Thyroid gland (tissue), 4 donors: ENCODE data around the gene SRRT.

Source experiments
- POLR2A ChIP-seq, 2 donors: fragments of 450-650 bp; IDR thresholded peaks; one replicate each; pipeline ENCODE4 v1.6.1; 2017; ENCODE audit warnings: antibody characterized with exemption in 2 of 2, mild to moderate bottlenecking in 2 of 2, moderate library complexity in 1 of 2
- TF ChIP-seq, protein P1 (sequence below), 6 experiments: fragments of 200-600 bp in 3 of 6; fragments of 450-650 bp in 3 of 6; sonication (generic) in 3 of 6; IDR thresholded peaks; one replicate each; pipeline ENCODE4 v1.5.1; 2016 to 2019; ENCODE audit warnings: antibody characterized with exemption in 6 of 6, mild to moderate bottlenecking in 2 of 6, inconsistent platforms in 1 of 6, moderate library complexity in 1 of 6

DNA sequence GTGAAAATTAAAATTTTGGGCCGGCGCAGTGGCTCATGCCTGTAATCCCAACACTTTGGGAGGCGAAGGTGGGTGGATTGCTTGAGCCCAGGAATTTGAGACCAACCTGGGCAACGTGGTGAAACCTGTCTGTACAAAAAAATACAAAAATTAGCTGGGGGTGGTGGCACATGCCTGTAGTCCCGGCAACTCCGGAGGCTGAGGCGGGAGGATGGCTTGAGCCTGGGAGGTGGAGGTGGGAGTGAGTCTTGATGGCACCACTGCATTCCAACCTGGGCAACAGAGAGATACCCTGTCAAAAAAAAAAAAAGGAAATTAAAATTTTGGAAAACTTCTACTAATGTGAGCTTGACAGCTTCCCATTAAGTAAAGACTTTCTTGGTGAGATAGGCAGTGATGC lies 3.1 kb downstream of the SRRT start:
- TF ChIP-seq, protein P1, sequence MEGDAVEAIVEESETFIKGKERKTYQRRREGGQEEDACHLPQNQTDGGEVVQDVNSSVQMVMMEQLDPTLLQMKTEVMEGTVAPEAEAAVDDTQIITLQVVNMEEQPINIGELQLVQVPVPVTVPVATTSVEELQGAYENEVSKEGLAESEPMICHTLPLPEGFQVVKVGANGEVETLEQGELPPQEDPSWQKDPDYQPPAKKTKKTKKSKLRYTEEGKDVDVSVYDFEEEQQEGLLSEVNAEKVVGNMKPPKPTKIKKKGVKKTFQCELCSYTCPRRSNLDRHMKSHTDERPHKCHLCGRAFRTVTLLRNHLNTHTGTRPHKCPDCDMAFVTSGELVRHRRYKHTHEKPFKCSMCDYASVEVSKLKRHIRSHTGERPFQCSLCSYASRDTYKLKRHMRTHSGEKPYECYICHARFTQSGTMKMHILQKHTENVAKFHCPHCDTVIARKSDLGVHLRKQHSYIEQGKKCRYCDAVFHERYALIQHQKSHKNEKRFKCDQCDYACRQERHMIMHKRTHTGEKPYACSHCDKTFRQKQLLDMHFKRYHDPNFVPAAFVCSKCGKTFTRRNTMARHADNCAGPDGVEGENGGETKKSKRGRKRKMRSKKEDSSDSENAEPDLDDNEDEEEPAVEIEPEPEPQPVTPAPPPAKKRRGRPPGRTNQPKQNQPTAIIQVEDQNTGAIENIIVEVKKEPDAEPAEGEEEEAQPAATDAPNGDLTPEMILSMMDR (IDR thresholded peaks at IDR 0.05): no peak
- no peak for TF ChIP-seq POLR2A (IDR thresholded peaks at IDR 0.05)
